ENCODE results near the gene ZNF862. TPM values are rescaled to one million over a fixed set of nuclear protein-coding genes. Genes with fewer than 3 reads are reported as not detected.
A peak's percentile ranks its signal among the peaks of the same experiment; 100 is the strongest.

ZNF862 gene
- total RNA-seq, 1 donor from 2014 or later = 27.4 TPM

GRCh38 chr7:149869867-149870266, 31.7 kb downstream of the ZNF862 start:
- Mint-ChIP-seq H3K27me3 (ENCODE audit: low read depth) (no peaks in the 10 kb centered on the region), H3K27ac (peak overlapping the region; percentile 47), H3K9me3 (no peaks in the 10 kb centered on the region), H3K36me3 (no peaks in the 10 kb centered on the region), H3K4me1 (peaks cover 28% of the 10 kb centered on the region), H3K4me3 (no peak overlapping the region)
- no peak for TF ChIP-seq CTCF (IDR thresholded peaks at IDR 0.05; ENCODE audit: unreplicated experiment)
- peak in 1 of 2 experiments; percentile 3 for DNase-seq (ENCODE audit: low spot score in 2 of 2, unreplicated experiment in 2 of 2)

DNA sequence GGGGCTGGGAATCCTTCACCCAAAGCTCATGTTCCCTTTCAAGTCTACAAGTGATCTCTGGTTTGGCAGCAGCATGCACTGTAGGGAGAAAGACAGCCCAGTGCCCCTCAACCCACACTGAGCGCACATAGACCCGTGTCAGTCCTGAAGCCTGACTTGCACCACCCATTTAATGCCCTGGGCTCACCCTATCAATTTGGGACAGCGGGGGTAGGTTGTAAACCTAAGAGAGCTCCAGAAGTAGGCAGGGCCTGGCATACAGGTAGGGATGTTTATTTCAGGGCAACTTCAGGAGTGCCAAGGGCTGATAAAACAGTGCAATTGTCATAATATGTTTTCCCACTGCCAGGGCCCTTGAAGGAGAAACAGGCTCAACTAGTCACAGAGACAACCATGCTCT, 32.1 kb downstream of the ZNF862 start:
- Mint-ChIP-seq H3K4me3 (no peak overlapping the region), H3K36me3 (no peaks in the 10 kb centered on the region), H3K4me1 (peaks cover 30% of the 10 kb centered on the region), H3K27ac (no peak overlapping the region), H3K9me3 (no peaks in the 10 kb centered on the region), H3K27me3 (ENCODE audit: low read depth) (no peaks in the 10 kb centered on the region)
- no peak for TF ChIP-seq CTCF (IDR thresholded peaks at IDR 0.05; ENCODE audit: unreplicated experiment)
- DNase-seq (ENCODE audit: low spot score in 2 of 2, unreplicated experiment in 2 of 2) = peak in 1 of 2 experiments; percentile 33

GRCh38 chr7:149870701-149871483, 32.7 kb downstream of the ZNF862 start:
- no peaks in the 10 kb centered on the region for H3K36me3 Mint-ChIP-seq
- no peak for TF ChIP-seq CTCF (IDR thresholded peaks at IDR 0.05; ENCODE audit: unreplicated experiment)
- no peak overlapping the region for H3K27ac Mint-ChIP-seq
- peak in 1 of 2 experiments; percentile 22 for DNase-seq (ENCODE audit: low spot score in 2 of 2, unreplicated experiment in 2 of 2)
- peaks cover 30% of the 10 kb centered on the region for H3K4me1 Mint-ChIP-seq
- no peak overlapping the region for H3K4me3 Mint-ChIP-seq
- H3K9me3 Mint-ChIP-seq = no peaks in the 10 kb centered on the region
- H3K27me3 Mint-ChIP-seq (ENCODE audit: low read depth) = peaks cover 4% of the 10 kb centered on the region

DNA sequence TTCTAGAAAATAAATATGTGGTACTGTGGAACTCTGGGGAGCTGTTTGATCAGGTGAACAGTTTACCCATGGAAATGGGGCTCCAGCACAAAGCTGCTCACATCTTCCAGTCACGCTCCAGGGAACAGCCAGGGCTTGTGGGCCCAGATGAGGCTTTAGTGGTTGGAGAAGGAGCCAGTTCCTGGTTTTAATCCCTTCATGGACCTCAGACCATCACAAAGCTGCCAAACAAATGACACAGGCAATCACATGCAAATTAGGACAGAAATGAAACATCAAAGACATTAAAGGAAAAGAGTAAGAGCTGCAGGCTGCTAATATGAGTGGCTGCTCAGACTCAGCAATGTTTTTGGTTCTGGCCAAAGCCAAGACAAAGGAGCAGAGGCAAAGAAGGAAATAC, 33.4 kb downstream of the ZNF862 start:
- Mint-ChIP-seq H3K36me3 (no peaks in the 10 kb centered on the region), H3K4me3 (no peak overlapping the region), H3K27me3 (ENCODE audit: low read depth) (peaks cover 4% of the 10 kb centered on the region), H3K27ac (peak overlapping the region; percentile 64), H3K9me3 (no peaks in the 10 kb centered on the region), H3K4me1 (peaks cover 29% of the 10 kb centered on the region)
- DNase-seq (ENCODE audit: low spot score in 2 of 2, unreplicated experiment in 2 of 2) = no peak
- no peak for TF ChIP-seq CTCF (IDR thresholded peaks at IDR 0.05; ENCODE audit: unreplicated experiment)

DNA sequence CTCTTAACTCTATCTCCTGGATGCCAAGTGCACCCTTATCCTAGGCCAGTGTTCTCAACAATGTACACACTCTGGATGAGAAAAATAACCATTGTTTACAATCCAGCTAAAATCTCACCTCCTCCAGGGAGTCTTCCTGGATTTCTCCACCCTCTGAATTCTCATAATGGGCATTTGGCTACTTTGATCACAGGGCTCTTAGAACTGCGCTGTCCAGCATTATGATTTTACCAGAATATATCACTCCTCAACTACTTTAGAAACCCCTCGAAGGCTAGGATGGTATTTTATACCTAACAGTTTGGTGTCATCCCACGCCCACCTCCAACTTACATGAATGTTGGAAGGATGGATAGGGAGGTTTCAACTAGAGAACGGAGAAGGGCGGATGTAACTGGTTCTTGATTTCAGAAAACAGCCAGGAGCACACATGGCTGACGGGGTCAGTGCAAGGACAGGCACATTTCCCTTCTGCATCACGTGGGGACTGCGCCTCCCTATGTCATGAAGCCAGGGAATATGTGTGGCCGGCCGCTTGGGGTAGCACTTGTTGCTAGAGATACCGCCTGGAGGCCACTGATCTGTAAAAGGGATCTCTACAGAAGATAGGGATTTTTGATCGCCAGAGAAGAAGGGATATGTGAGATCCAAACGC, 34.4 kb downstream of the ZNF862 start:
- Mint-ChIP-seq H3K27me3 (ENCODE audit: low read depth) (peaks cover 4% of the 10 kb centered on the region), H3K27ac (peak overlapping the region; percentile 98), H3K4me3 (peak overlapping the region; percentile 76), H3K9me3 (no peaks in the 10 kb centered on the region), H3K36me3 (no peaks in the 10 kb centered on the region), H3K4me1 (peaks cover 21% of the 10 kb centered on the region)
- TF ChIP-seq CTCF (IDR thresholded peaks at IDR 0.05; ENCODE audit: unreplicated experiment) = no peak
- DNase-seq (ENCODE audit: low spot score in 2 of 2, unreplicated experiment in 2 of 2) = peak in 1 of 2 experiments; percentile 60
